Left cardiac atrium (tissue), 4 donors: ENCODE data around the gene DNAH17. TPM values are rescaled to one million over a fixed set of nuclear protein-coding genes. Genes with fewer than 3 reads are reported as not detected.

Experiments used
- ATAC-seq, 2 donors: fragments of 200-7000 bp; cut with Tn5 transposase; one replicate each; pipeline ENCODE4 v1.9.1; 2020; ENCODE audit warnings: mild to moderate bottlenecking in 2 of 2, moderate library complexity in 2 of 2
- DNase-seq: peaks from one replicate; pipeline ENCODE4 v3.0.0-alpha.2; 2020
- intact Hi-C, 2 donors: fragments of 100-400 bp; cut with DNase I; formaldehyde crosslinking; loops; one replicate each; pipeline versions ENCODE4 v1.14.1 to v1.15.1; 2022 to 2023
- total RNA-seq, 2 donors: library from RNA; stranded (reverse); fragmentation: NEBNext Ultra II Directional; extraction: Animal tissue kit (Norgen Biotek cat#: 25700); gene quantifications; one replicate each; pipeline ENCODE4 v1.2.1, GENCODE V29; 2021
- donor health status: DM: no; HTN: yes; CAD: no.
- donor health status: DM: no; HTN: yes; CAD: no; lungs with severe emphysema.
- donor health status: DM: yes; HTN: yes; CAD: no.
- donor health status: Dilated cardiomyopathy.

DNAH17 gene
- total RNA-seq, 2 donors from 2014 or later = 0.21 to 0.32 TPM

- no peak for ATAC-seq
- intact Hi-C loops = no loop called here
- no peak for DNase-seq
Measured at GRCh38 chr17:78529251-78529650, 47.9 kb downstream of the DNAH17 start.

- intact Hi-C loops = no loop called here
- no peak for DNase-seq
- no peak for ATAC-seq
Measured at GRCh38 chr17:78528541-78528940, 48.7 kb downstream of the DNAH17 start.

- DNase-seq (no peak), ATAC-seq (no peak)
- intact Hi-C loops = no loop called here
Measured at GRCh38 chr17:78527345-78527744, 49.9 kb downstream of the DNAH17 start.

- ATAC-seq (no peak), DNase-seq (no peak)
- intact Hi-C loops = no loop called here
Measured at GRCh38 chr17:78526231-78527025, 50.8 kb downstream of the DNAH17 start.

- ATAC-seq (no peak), DNase-seq (no peak)
Measured at GRCh38 chr17:78525511-78526160, 51.6 kb downstream of the DNAH17 start.

GRCh38 chr17:78524870-78525510 is 52.2 kb downstream of the DNAH17 start:
- intact Hi-C loops = no loop called here
- no peak for ATAC-seq
- no peak for DNase-seq

More at GRCh38 chr17:78525511-78526160, 51.6 kb downstream of the DNAH17 start:
- intact Hi-C loops = no loop called here

- intact Hi-C loops = loop anchor here in 1 of 2 donors (1.0 kb wide), 1 partner anchor 21 kb away; no protein-coding TSS in a partner anchor
- DNase-seq (no peak), ATAC-seq (no peak)
Measured at GRCh38 chr17:78523934-78524655, 53.1 kb downstream of the DNAH17 start.

- intact Hi-C loops = no loop called here
- DNase-seq = no peak
- ATAC-seq = no peak
Measured at GRCh38 chr17:78522031-78522809, 55.0 kb downstream of the DNAH17 start.

- ATAC-seq (peak; percentile 62 to 91), DNase-seq (no peak)
- intact Hi-C loops = no loop called here
Measured at GRCh38 chr17:78517421-78517820, 59.8 kb downstream of the DNAH17 start.

- DNase-seq = no peak
- ATAC-seq = peak in 1 of 2 donors; percentile 42
- intact Hi-C loops = no loop called here
Measured at GRCh38 chr17:78515480-78515879, 61.7 kb downstream of the DNAH17 start.

- DNase-seq (no peak), ATAC-seq (no peak)
- intact Hi-C loops = no loop called here
Measured at GRCh38 chr17:78514521-78514920, 62.7 kb downstream of the DNAH17 start.

- intact Hi-C loops = no loop called here
- no peak for DNase-seq
- ATAC-seq = no peak
Measured at GRCh38 chr17:78512976-78513375, 64.2 kb downstream of the DNAH17 start.

GRCh38 chr17:78510141-78511075 is 66.8 kb downstream of the DNAH17 start:
- ATAC-seq = no peak
- DNase-seq = no peak
- intact Hi-C loops = no loop called here

GRCh38 chr17:78507526-78507925 is 69.7 kb downstream of the DNAH17 start:
- intact Hi-C loops = no loop called here
- DNase-seq = no peak
- ATAC-seq = no peak

- DNase-seq = no peak
- no peak for ATAC-seq
- intact Hi-C loops = no loop called here
Measured at GRCh38 chr17:78506454-78507309, 70.5 kb downstream of the DNAH17 start.

GRCh38 chr17:78504156-78504925 is 72.9 kb downstream of the DNAH17 start:
- ATAC-seq = no peak
- DNase-seq = no peak
- intact Hi-C loops = no loop called here
